GM19397 (cell line): ENCODE measurements around the gene NBL1.

Source experiments
- ATAC-seq: cut with Tn5 transposase; IDR thresholded peaks from one replicate; pipeline ENCODE4 v1.9.1; 2021; ENCODE audit warnings: mild to moderate bottlenecking, moderate library complexity; ENCODE audit not compliant: unreplicated experiment

The NBL1 gene

DNA sequence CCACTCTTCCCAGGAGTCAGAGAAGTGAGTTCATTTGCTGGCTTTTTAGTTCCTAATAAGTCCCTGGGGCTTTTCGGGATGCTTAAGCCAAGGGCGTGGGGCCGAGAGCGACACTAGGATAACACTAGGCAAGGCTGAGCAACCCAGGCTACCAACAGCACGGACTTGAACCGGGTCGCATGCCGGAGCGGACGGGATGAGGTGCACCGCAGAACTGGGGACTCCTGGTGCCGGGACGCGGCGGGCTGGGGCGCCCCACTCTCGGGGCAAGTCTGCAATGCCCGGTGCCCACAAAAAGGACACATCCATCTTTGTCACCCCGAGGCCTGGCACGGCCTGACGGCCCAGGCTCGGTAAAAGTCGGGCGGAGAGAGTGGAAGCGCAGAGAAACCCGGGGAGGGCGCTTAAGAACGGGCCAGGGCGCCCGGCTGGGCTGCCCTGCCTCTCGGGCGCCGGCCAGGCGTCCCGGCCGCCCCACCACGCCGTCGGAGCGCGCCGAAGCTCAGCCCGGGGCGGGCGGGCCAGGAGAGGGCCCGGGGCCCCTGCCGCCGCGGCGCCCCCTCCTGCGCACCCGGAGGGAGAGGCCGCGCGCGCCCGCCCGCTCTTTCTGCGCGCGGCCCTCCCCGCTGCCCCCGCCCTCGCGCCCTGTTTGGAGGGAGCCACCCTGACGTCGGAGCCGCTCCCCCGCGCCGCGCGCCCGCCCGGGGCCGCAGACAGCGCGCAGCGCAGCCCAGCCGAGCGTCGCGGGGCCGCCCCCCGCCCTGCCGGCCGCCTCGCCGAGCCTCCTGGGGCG is at the start of gene NBL1:
NBL1 (plus strand) TSS at position 710 of the 793 bp plus-strand sequence. CDS start 10,720 bp downstream, outside the sequence.
- no peak for ATAC-seq

- no peak for ATAC-seq
Observed at GRCh38 chr1:19596065-19596713, 47.9 kb upstream of the NBL1 start.

DNA sequence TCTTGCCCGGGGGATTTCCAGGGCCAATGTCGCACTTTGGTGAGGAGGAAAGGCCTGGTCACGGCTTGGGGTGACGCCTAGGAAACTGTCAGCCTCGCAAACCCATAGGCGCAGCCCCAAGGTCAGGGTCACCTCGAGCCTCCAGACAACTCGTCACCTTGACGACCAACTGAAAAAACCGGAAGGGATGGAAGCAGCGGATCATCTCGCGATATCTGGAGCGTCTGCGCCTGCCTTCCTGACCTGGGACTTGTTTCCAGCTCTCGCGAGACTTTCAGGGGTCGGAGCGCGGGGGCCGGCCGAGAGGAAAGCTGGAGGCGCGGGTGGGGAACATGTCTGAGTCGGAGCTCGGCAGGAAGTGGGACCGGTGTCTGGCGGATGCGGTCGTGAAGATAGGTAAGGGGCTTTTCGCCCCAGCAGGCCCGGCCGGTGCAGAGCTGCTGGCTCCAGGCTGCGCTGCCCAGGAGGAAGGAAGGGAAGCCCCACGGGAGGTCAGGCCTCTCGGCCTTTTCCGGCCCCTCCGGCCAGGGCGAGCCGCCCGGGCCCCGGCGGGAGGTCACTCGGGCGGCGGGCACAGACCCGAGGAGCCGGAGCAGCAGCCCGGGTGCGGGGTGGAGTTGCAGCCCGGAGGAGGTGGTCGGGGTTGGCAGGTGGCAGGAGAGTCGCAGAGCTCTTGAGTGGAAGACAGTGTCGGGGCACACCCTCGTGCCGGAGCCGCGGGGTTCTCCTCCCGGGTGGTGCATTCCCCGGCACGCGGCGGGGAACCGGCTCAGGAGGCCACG is 47.2 kb upstream of the NBL1 start:
- peak; percentile 88 for ATAC-seq

DNA sequence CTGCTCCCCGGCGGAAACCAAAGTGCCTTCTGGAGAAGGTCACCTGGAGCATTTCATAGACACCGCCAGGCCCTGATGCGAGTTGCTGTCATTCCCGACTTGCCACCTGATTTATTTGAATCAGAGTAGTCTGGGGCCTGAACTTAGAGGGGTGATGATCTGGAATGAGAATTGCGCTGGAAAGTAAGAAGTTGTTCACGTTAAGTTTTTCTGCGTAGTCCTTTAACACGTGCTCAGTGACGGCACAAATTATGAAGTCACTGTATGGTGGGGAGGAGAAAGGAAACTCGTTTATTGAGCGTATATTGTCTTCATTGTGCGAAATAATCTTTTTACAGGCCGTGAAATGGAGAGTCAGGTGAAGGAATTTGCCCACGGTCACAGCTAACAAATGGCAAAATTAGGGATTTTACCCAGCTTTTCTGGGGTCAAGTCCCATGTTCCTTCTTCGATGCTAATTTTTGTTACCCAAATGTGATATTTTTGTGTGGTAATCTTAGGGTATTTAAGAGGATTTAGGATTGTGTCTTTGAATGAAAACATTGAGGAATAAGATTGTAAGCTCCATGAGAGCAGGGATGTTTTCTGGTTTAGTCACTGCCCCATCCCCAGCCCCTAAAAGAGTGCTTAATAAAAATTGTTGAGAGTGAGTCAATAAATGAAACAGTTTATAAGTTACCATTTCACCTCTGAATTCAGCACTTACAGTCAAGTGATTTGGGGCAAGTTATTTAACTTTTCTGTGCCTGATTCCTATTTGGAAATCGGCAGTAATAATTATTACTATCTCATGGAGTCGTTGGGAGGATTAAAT is 46.4 kb upstream of the NBL1 start:
- no peak for ATAC-seq

DNA sequence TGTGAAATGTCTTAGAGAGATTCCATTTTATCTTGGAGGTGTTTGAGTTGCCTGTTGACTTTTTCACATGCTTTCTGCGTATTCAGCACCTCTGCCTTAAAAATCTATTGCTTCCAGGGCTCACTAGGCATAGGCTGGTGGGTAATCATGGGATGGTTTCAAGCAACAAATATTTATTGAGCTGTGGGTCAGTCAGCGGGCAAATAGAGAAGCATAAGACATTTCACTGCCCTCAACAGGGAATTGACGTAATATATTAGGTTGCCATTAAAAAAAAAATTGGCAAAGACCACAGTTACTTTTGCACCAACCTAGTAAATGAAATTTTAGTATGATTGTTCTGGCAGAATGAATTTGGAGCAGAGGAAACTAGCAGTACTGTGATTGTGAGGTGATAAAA is 44.3 kb upstream of the NBL1 start:
- ATAC-seq: no peak

- no peak for ATAC-seq
Observed at GRCh38 chr1:19602486-19602885, 41.6 kb upstream of the NBL1 start.

DNA sequence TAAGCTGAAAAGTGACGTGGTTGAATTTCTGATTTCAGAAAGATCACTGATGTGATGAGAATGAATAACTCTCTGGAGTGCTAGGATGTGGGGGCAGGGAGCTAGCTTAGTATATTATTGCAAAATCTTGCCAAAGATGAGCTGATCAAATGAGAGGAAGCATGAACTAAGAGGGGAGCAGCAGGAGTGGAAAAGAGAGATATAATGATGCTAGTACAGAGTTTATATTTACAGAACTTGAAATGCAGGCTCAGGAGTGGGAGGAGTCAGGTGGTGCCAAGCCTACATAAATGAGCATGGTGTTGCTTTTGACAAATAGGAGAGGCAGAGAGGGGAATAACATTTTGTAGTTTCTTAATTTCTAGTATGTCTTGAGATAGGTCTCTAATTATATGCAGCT is 38.1 kb upstream of the NBL1 start:
- no peak for ATAC-seq

DNA sequence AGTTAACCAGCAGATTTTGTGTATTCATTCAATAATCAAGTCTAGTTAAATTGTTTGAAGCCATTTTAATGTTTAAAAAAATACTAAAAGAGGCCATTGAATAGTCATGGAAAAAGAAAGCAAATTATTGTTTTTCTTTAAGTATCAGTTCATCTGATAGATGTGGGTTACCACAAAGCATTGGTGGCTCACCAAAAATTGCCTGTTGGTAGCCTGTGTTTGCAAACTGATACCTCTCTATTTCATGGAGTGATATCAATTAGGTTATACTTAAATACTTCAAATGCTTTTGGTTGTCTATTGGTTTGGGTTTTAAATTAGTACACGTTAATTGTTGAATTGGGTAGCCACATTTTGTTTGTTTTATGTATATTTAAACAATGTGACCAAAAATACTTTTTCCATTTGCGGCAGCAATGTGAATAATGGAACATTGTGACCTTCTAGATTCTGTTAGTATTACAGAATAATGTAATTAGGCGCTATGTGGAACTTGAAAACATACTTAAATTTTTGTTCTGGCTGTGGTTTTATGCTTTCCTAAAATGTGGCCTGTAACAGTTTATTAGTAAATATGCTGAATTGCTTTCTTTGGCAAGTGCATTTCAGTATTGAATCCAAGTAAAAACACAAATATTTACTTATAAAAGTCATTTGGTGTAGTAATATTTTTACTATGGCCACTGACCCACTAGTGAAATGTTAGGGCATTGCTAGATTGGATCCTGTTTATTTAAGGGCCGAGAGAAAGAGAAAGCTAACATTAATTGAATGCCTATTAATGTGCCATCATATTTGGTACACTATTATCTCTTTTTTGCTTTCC is 37.1 kb upstream of the NBL1 start:
- ATAC-seq: no peak

DNA sequence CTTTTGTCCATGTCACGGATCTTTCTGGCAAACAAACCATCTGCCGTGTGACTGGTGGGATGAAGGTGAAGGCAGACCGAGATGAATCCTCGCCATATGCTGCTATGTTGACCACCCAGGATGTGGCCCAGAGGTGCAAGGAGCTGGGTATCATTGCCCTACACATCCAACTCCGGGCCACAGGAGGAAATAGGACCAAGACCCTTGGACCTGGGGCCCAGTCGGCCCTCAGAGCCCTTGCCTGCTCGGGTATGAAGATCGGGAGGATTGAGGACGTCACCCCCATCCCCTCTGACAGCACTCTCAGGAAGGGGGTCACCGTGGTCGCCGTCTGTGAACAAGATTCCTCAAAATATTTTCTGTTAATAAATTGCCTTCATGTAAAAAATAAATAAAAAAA is 35.9 kb upstream of the NBL1 start:
- ATAC-seq: no peak

- ATAC-seq: no peak
Observed at GRCh38 chr1:19610282-19610981, 33.7 kb upstream of the NBL1 start.

- ATAC-seq: no peak
Observed at GRCh38 chr1:19612530-19612929, 31.6 kb upstream of the NBL1 start.

- no peak for ATAC-seq
Observed at GRCh38 chr1:19613171-19613703, 30.9 kb upstream of the NBL1 start.

- ATAC-seq: no peak
Observed at GRCh38 chr1:19615438-19615837, 28.7 kb upstream of the NBL1 start.

DNA sequence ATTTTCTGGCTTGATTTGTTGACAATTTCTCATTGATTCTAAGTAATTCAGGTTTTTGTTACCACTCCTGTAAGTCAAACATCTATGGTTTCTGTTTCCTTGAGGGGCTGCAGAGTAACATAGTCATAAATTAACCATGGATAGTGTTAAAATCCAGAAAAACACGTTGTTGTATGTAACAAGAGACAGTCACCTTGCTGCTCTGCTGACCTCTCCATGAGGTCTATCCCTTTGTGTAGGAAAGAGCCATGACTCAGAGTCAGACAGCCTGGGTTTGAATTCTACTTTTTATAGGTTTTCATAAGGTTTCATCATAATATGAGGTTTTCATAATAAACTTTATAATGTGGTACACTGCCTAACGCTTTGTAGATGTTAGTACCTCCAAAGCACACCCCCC is 27.6 kb upstream of the NBL1 start:
- no peak for ATAC-seq

DNA sequence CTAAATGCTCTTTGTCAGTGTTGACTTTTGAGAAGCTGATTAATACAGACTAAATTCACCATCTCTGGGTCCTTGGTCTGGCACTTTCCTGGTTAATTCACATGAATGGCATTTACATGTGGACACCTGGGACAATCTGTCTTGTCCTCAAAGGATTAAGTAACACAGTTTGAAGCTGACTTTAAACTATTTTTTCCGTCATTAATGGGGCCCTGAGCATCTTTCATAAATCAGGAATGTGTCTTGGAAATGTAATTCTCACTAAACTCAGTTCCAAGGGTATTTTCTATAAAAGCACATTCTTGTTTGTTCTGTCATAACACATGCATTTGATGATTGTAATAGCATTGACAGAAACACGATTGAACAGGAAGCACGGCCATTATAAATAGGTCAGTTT is 26.7 kb upstream of the NBL1 start:
- no peak for ATAC-seq

GRCh38 chr1:19618428-19618827 is 25.7 kb upstream of the NBL1 start:
- ATAC-seq: no peak

DNA sequence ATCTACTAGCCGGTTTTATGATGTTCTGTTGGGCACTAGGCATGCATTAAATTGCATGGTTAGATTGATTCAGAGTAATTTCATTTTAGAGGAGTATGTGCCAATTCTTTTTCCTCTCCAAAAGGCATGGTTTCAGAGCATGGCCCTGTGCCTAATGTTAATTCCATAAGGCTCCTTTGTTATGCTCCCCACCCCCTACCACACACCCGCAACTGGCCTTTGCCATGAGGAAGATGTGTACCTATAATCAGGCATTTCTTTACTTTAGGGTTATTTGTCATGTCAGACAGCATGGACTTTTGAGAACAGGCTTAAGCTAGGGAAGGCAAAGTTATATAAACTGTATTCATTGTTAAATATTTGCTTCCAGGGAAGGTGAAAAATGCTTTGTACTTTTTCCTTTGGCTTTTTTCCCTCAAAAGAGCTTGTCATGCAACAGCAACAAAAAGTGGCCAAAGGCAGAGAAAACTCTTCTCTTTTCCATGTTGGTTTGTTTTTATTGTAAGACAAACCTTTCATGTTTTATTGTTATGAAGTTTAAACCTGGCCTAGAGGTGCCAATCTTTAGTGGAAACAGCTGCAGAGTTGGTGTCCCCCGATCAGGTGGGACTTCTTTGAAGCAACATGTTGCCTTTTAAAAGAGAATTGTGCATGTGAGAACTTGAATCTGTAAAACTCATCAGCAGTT is 24.3 kb upstream of the NBL1 start:
- no peak for ATAC-seq

DNA sequence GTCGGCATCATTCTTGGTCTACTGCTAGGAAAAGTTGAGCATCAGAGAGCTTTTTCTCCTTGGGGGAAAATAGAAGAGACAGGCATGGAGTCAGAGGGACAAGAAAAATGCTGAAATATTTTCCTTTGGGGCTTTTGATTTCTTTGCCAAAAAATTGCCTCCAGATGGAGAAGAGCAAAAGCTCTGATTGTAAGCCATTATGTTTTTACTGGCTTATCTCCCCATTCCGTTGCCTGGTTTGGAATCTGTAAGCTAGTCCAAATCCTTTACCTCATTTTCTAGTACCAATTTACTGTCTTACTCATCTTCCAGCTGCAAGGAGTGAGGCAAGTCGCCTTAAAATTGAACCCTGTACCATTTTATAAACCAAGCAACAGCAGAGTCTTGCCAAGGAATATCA is 23.3 kb upstream of the NBL1 start:
- ATAC-seq: no peak
